Endothelial cell of umbilical vein (primary cell): Measurements from ENCODE around the gene ABLIM1. TPM values are rescaled to one million over a fixed set of nuclear protein-coding genes. Genes with fewer than 3 reads are reported as not detected.

Source experiments
- BruUV-seq: library from RNA; stranded (reverse); fragments of 400-500 nt; replicated peaks from 2 replicates; lab custom pipeline; 2021; lab: Mats Ljungman, UMichigan
- CTCF ChIA-PET: fragments of 300-600, 350-600 bp; sonication (Branson Sonifier 250); formaldehyde crosslinking; loops from one replicate; lab custom pipeline; 2021; ENCODE audit warnings: antibody characterized with exemption, inconsistent platforms; lab: Charles Lee
- POLR2A ChIA-PET: fragments of 300-600, 350-600 bp; sonication (Branson Sonifier 250); formaldehyde crosslinking; loops from one replicate; lab custom pipeline; 2021; ENCODE audit warnings: antibody characterized with exemption, inconsistent platforms; lab: Charles Lee
- DNase-seq: peaks from one replicate; pipeline ENCODE4 v3.0.0-alpha.2; 2011; ENCODE audit warnings: low read depth, low spot score
- FAIRE-seq: peaks from 2 replicates; lab custom pipeline; 2011; peaks lifted over from hg19 to GRCh38; lab: Jason Lieb, UNC
- H2AFZ ChIP-seq: 2 replicates; pipeline ENCODE4 v1.6.0; 2012; ENCODE audit warnings: low read depth, low read length, control low read depth, inconsistent platforms
- H3K27ac ChIP-seq: 2 replicates; pipeline ENCODE4 v1.5.1; 2011; ENCODE audit warnings: low read depth, mild to moderate bottlenecking, control low read depth, low read length, moderate library complexity; ENCODE audit not compliant: insufficient read depth
- H3K27me3 ChIP-seq, 2 experiments: 2 replicates each; pipeline versions ENCODE4 v1.6.0 to v1.6.1; 2011; ENCODE audit warnings: low read length in 2 of 2, mixed read lengths in 1 of 2; ENCODE audit not compliant: control insufficient read depth in 2 of 2, insufficient read depth in 2 of 2
- H3K36me3 ChIP-seq, 2 experiments: 2 replicates in 1 of 2; 3 replicates in 1 of 2; pipeline ENCODE4 v1.5.1; 2011; ENCODE audit warnings: low read length in 2 of 2, mild to moderate bottlenecking in 1 of 2, moderate library complexity in 1 of 2; ENCODE audit not compliant: control insufficient read depth in 2 of 2, insufficient read depth in 2 of 2; ENCODE audit errors: extremely low read depth in 1 of 2
- H3K4me1 ChIP-seq: 3 replicates; pipeline ENCODE4 v1.5.1; 2011; ENCODE audit warnings: mild to moderate bottlenecking, low read length; ENCODE audit not compliant: control insufficient read depth, insufficient read depth; ENCODE audit errors: extremely low read depth
- H3K4me2 ChIP-seq: 2 replicates; pipeline ENCODE4 v1.6.1; 2011; ENCODE audit warnings: low read length, control low read depth, mixed read lengths; ENCODE audit not compliant: insufficient read depth
- H3K4me3 ChIP-seq, 3 experiments: fragments of 200-600 bp in 1 of 3; sonication (generic), shearing (Covaris generic) in 1 of 3; replicated peaks in 1 of 3; 2 replicates each; pipeline ENCODE4 v1.5.1; 2011 to 2016; ENCODE audit warnings: control low read depth in 3 of 3, low read length in 3 of 3, mild to moderate bottlenecking in 2 of 3, inconsistent platforms in 1 of 3, low read depth in 1 of 3, moderate library complexity in 1 of 3; ENCODE audit not compliant: insufficient read depth in 1 of 3
- H3K79me2 ChIP-seq: 2 replicates; pipeline ENCODE4 v1.6.0; 2012; ENCODE audit warnings: low read length, inconsistent platforms; ENCODE audit not compliant: control insufficient read depth, insufficient read depth
- H3K9ac ChIP-seq: replicated peaks from 2 replicates; pipeline ENCODE3; 2011; ENCODE audit warnings: low read length, control low read depth; ENCODE audit not compliant: insufficient read depth; ENCODE audit errors: extremely low read depth
- H3K9me1 ChIP-seq: replicated peaks from 3 replicates; pipeline ENCODE4 v1.6.0; 2011; ENCODE audit warnings: mild to moderate bottlenecking, low read length; ENCODE audit not compliant: control insufficient read depth, insufficient read depth; ENCODE audit errors: extremely low read depth
- H3K9me3 ChIP-seq: replicated peaks from 2 replicates; pipeline ENCODE4 v1.5.1; 2012; ENCODE audit warnings: low read length, inconsistent platforms; ENCODE audit not compliant: control insufficient read depth, insufficient read depth
- H4K20me1 ChIP-seq: replicated peaks from 2 replicates; pipeline ENCODE3; 2011; ENCODE audit warnings: mild to moderate bottlenecking, low read length; ENCODE audit not compliant: control insufficient read depth, insufficient read depth; ENCODE audit errors: extremely low read depth
- EZH2 ChIP-seq: IDR thresholded peaks from 2 replicates; pipeline ENCODE4 v1.6.1; 2012; ENCODE audit warnings: borderline replicate concordance, low read depth, mild to moderate bottlenecking, moderate library complexity, low read length, inconsistent platforms; ENCODE audit not compliant: severe bottlenecking
- FOS ChIP-seq: IDR thresholded peaks from 2 replicates; pipeline ENCODE4 v1.6.1; 2011; ENCODE audit warnings: mild to moderate bottlenecking, low read length, moderate library complexity, borderline replicate concordance; ENCODE audit not compliant: insufficient read depth
- GATA2 ChIP-seq: IDR thresholded peaks from 2 replicates; pipeline ENCODE4 v1.7.0; 2011; ENCODE audit warnings: low read depth, mild to moderate bottlenecking, moderate library complexity, mixed read lengths, low read length; ENCODE audit not compliant: insufficient read length, insufficient read depth
- JUN ChIP-seq: IDR thresholded peaks from 2 replicates; pipeline ENCODE4 v1.6.1; 2011; ENCODE audit warnings: borderline replicate concordance, low read depth; ENCODE audit not compliant: insufficient read length, insufficient read depth
- MYC ChIP-seq: IDR thresholded peaks from one replicate; pipeline ENCODE4 v1.6.1; 2011; ENCODE audit warnings: mild to moderate bottlenecking, low read depth, low read length
- POLR2A ChIP-seq: IDR thresholded peaks from 2 replicates; pipeline ENCODE4 v1.6.1; 2012; ENCODE audit warnings: low read depth, mild to moderate bottlenecking, control low read depth, low read length
- POLR2AphosphoS5 ChIP-seq: IDR thresholded peaks from 2 replicates; pipeline ENCODE4 v1.6.1; 2012; ENCODE audit warnings: low read depth, mild to moderate bottlenecking, control low read depth, low read length, moderate library complexity; ENCODE audit not compliant: insufficient read depth
- dilution Hi-C: fragments of 300-500 bp; cut with MboI; formaldehyde crosslinking; loops from one replicate; pipeline ENCODE4 v1.15.0; 2019; ENCODE audit warnings: low sequenced_read_pairs; ENCODE audit not compliant: extremely low pct_ligation_motif_present
- intact Hi-C: fragments of 100-400 bp; cut with micrococcal nuclease; formaldehyde crosslinking; loops from one replicate; pipeline ENCODE4 v1.10.0; 2022
- polyA plus RNA-seq, 4 experiments: library from polyadenylated mRNA; depleted of rRNA in 3 of 4; stranded (reverse) in 3 of 4; unstranded in 1 of 4; fragments of >200 nt; gene quantifications; 2 replicates each; pipeline versions ENCODE4 v1.2.1 to v1.2.3, GENCODE V29; 2011 to 2012; ENCODE audit warnings: missing spikeins in 1 of 4
- total RNA-seq: library from RNA; stranded (reverse); gene quantifications from 2 replicates; pipeline ENCODE4 v1.2.3, GENCODE V29; 2021
- TF ChIP-seq, protein P1 (sequence below): IDR thresholded peaks from 2 replicates; pipeline ENCODE4 v1.6.1; 2011; ENCODE audit not compliant: insufficient read depth, insufficient read length
- TF ChIP-seq, protein P2 (sequence below), 2 donors: IDR thresholded peaks; 1 replicate in 1 of 2; 2 replicates in 1 of 2; pipeline ENCODE4 v1.5.1; 2011; ENCODE audit warnings: low read length in 2 of 2, mild to moderate bottlenecking in 2 of 2, moderate library complexity in 2 of 2, control low read depth in 1 of 2, inconsistent platforms in 1 of 2, low read depth in 1 of 2; ENCODE audit not compliant: insufficient read depth in 1 of 2; ENCODE audit errors: extremely low read depth in 1 of 2

The ABLIM1 gene
- total and polyA plus RNA-seq, 2 donors (not counting 3 experiments of a cell fraction or from before 2014, with no cell fraction given), result 128 to 235 TPM

DNA sequence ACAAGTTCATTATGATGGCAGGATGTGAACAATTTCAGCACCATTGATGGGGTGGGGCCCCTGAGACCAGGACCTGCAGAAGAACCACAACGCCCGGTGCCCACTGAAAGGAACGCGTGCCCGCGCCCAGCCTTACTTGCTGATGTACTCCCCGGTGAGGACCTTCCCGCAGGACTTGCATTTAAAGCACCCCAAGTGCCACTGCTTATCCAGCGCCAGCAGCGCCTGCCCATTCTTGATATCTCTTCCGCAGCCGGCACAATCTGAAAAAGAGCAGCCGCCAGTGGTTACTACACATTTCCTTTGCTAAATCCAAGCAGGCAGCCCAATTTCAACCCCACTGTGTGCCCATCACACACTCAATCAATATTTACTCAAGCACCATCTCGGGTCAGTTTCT is 110.6 kb downstream of the ABLIM1 start:
- ChIA-PET POLR2A (no interaction called here), CTCF (interaction anchor here (0.7 to 8.8 kb wide), 14 partner anchors 20 to 583 kb away, joined by 3 to 208 read pairs (median 4); no protein-coding TSS in a partner anchor)
- H3K79me2 ChIP-seq, result no peaks in the 10 kb centered on the region
- H3K4me1 ChIP-seq, result peaks cover 18% of the 10 kb centered on the region
- no peak overlapping the region for H3K4me3 ChIP-seq
- no peak for FAIRE-seq
- H3K36me3 ChIP-seq, result peaks cover 0 to 10% of the 10 kb centered on the region in 2 experiments
- peak; percentile 39 for DNase-seq
- H2AFZ ChIP-seq, result no peak overlapping the region
- H4K20me1 ChIP-seq, result no peaks in the 10 kb centered on the region
- dilution Hi-C loops (no loop called here), intact Hi-C loops (no loop called here)
- H3K4me2 ChIP-seq, result peak overlapping the region; percentile 9
- no peaks in the 10 kb centered on the region for H3K9me1 ChIP-seq
- H3K27ac ChIP-seq, result no peak overlapping the region
- BruUV-seq, result no TSS peak
- H3K27me3 ChIP-seq, result no peaks in the 10 kb centered on the region
- TF ChIP-seq, protein P1, sequence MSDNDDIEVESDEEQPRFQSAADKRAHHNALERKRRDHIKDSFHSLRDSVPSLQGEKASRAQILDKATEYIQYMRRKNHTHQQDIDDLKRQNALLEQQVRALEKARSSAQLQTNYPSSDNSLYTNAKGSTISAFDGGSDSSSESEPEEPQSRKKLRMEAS, result no peak
- TF ChIP-seq POLR2A (no peak), MYC (no peak), EZH2 (no peak), GATA2 (no peak), JUN (no peak), FOS (no peak), POLR2AphosphoS5 (no peak)
- TF ChIP-seq, protein P2, sequence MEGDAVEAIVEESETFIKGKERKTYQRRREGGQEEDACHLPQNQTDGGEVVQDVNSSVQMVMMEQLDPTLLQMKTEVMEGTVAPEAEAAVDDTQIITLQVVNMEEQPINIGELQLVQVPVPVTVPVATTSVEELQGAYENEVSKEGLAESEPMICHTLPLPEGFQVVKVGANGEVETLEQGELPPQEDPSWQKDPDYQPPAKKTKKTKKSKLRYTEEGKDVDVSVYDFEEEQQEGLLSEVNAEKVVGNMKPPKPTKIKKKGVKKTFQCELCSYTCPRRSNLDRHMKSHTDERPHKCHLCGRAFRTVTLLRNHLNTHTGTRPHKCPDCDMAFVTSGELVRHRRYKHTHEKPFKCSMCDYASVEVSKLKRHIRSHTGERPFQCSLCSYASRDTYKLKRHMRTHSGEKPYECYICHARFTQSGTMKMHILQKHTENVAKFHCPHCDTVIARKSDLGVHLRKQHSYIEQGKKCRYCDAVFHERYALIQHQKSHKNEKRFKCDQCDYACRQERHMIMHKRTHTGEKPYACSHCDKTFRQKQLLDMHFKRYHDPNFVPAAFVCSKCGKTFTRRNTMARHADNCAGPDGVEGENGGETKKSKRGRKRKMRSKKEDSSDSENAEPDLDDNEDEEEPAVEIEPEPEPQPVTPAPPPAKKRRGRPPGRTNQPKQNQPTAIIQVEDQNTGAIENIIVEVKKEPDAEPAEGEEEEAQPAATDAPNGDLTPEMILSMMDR (IDR thresholded peaks at IDR 0.05; ENCODE audit: extremely low read depth in 1 of 2, insufficient read depth in 1 of 2, low read depth in 1 of 2, low read length in 2 of 2), result no peak
- H3K9ac ChIP-seq, result no peak overlapping the region
- no peaks in the 10 kb centered on the region for H3K9me3 ChIP-seq
